Measurements from ENCODE around the gene KIDINS220. TPM values are rescaled to one million over a fixed set of nuclear protein-coding genes. Genes with fewer than 3 reads are reported as not detected.

KIDINS220 gene
- total RNA-seq, 1 donor from 2014 or later = 69.3 TPM

DNA sequence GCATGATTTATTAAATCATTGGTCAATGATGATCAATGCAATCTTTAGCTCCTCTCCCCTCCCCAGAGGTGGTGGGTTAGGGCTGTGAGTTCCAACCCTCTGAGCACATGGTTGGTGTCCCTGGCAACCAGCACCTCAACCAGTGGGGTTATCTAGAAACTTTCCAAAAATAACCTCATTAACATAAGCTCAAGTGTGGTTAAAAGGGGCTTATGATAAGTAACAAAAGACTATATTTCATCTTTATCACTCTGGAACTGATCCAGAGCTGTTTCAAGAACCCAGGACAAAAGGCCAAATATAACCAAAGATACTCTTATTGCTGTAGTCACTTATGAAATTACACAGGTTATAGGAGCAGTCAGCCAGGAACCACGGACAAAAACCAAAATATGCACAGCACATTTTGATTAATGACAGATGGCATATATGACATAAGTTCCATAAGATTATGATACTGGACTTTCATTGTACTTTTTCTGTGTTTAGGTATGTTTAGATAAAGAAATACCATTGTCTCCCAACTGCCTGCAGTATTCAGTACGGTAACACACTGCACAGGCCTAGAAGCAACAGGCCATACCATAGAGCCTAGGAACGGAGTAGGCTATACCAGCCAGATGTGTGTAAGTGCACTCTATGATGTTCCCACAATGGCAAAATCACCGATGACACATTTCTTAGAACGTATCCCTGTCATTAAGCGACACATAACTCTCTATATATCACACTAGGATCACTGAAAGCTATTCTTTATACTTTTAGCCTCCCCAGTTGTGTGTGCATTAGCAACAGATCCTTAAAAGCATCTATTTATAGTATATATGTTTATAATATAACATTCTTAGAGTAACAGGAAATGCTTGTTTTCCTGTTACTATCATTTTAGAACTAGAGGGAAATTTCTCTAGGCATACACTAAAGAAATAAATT is 31.9 kb downstream of the KIDINS220 start:
- H3K4me3 ChIP-seq = no peak overlapping the region
- TF ChIP-seq, protein P1, sequence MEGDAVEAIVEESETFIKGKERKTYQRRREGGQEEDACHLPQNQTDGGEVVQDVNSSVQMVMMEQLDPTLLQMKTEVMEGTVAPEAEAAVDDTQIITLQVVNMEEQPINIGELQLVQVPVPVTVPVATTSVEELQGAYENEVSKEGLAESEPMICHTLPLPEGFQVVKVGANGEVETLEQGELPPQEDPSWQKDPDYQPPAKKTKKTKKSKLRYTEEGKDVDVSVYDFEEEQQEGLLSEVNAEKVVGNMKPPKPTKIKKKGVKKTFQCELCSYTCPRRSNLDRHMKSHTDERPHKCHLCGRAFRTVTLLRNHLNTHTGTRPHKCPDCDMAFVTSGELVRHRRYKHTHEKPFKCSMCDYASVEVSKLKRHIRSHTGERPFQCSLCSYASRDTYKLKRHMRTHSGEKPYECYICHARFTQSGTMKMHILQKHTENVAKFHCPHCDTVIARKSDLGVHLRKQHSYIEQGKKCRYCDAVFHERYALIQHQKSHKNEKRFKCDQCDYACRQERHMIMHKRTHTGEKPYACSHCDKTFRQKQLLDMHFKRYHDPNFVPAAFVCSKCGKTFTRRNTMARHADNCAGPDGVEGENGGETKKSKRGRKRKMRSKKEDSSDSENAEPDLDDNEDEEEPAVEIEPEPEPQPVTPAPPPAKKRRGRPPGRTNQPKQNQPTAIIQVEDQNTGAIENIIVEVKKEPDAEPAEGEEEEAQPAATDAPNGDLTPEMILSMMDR (IDR thresholded peaks at IDR 0.05) = no peak
- no peaks in the 10 kb centered on the region for H3K27me3 ChIP-seq (ENCODE audit: low read depth)
- peaks cover 30% of the 10 kb centered on the region for H3K4me1 ChIP-seq
- DNase-seq (no peak), ATAC-seq (no peak)
- intact Hi-C loops (cut with DNase I) = no loop called here
- no peak overlapping the region for H3K27ac ChIP-seq
- no peaks in the 10 kb centered on the region for H3K9me3 ChIP-seq
- peaks cover 80% of the 10 kb centered on the region for H3K36me3 ChIP-seq

DNA sequence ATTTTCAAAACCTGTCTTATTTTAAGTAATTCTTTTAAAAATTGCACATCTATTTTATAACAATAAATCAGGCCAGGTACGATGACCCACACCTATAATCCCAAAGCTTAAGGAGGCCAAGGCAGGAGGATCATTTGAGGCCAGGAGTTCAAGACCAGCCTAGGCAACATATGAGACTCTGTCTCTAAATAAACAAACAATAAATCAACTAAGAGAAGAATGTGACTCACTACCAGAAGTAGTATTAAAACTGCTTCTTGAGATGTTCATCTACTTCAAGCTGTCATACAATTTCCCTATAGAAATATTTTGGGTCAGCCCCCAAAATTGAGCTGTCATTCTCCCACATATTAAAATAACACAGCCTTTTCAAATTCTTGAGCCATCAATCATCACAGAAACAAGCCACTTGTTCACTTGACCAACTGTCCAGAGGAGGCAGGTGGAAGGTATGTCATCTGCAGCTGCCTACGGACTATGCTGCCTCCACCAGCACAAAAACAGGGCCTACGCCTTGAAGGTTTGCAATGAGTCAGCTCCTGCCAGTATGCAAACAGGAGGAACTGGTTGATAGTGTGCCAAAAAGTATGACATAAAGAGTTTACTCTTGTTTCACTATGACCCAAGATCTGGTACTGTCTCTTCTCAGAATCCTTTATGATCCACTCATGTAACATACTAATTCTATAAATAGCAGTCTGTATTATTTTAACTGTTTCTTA is 33.6 kb downstream of the KIDINS220 start:
- ATAC-seq (peak; percentile 85 to 88), DNase-seq (no peak)
- Histone ChIP-seq H3K27me3 (ENCODE audit: low read depth) (no peaks in the 10 kb centered on the region), H3K27ac (peak overlapping the region; percentile 8), H3K4me3 (no peak overlapping the region), H3K9me3 (no peaks in the 10 kb centered on the region), H3K36me3 (peaks cover 81% of the 10 kb centered on the region), H3K4me1 (peaks cover 30% of the 10 kb centered on the region)
- intact Hi-C loops (cut with DNase I) = no loop called here
- TF ChIP-seq, protein P1 (IDR thresholded peaks at IDR 0.05) = no peak

DNA sequence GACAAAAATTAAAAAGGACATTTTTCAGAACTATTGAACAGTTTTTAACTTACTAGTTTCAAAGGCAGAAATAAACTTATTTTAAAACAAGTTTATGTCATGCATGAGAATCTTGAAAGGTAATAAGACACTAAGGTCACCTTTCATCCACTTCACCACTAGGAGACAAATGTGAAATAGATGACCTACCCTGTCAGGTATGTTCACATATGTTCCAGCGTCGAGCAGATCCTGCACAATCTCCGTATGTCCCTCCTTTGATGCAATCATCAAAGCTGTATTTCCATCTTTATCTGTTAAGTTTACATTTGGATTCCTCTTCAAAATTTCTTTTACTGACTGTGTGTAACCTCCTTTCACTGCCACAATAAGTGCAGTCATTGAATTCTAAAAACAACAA is 34.7 kb downstream of the KIDINS220 start:
- no peak for ATAC-seq
- peaks cover 82% of the 10 kb centered on the region for H3K36me3 ChIP-seq
- intact Hi-C loops (cut with DNase I) = no loop called here

DNA sequence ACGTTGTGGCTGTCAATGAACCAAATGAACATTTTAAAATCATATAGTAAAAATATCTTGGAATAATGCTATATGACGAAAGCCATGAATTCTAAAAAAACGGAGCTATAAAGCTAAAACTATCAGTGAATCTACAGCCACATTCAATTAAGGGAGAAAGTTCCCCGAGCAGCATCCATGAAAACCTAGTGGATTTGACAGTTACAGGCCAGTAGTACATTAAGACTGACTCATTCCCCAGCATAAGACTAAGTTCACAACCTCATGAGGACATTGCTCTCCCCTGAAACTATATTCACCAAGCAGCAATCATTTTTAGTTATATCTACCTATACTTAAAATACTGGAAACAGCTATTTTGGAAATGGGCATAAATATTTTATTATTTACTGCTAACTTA is 36.6 kb downstream of the KIDINS220 start:
- H3K9me3 ChIP-seq = no peaks in the 10 kb centered on the region
- no peak overlapping the region for H3K4me3 ChIP-seq
- H3K27ac ChIP-seq = no peak overlapping the region
- H3K36me3 ChIP-seq = peaks cover 83% of the 10 kb centered on the region
- H3K4me1 ChIP-seq = peaks cover 21% of the 10 kb centered on the region
- ATAC-seq (no peak), DNase-seq (no peak)
- intact Hi-C loops (cut with DNase I) = no loop called here
- no peaks in the 10 kb centered on the region for H3K27me3 ChIP-seq (ENCODE audit: low read depth)
- TF ChIP-seq, protein P1 (IDR thresholded peaks at IDR 0.05) = no peak

More for the DNA sequence above, 34.7 kb downstream of the KIDINS220 start:
- DNase-seq = no peak
- Histone ChIP-seq H3K9me3 (no peaks in the 10 kb centered on the region), H3K27me3 (ENCODE audit: low read depth) (no peaks in the 10 kb centered on the region), H3K4me3 (no peak overlapping the region), H3K4me1 (peaks cover 30% of the 10 kb centered on the region), H3K27ac (no peak overlapping the region)
- TF ChIP-seq, protein P1 (IDR thresholded peaks at IDR 0.05) = no peak

DNA sequence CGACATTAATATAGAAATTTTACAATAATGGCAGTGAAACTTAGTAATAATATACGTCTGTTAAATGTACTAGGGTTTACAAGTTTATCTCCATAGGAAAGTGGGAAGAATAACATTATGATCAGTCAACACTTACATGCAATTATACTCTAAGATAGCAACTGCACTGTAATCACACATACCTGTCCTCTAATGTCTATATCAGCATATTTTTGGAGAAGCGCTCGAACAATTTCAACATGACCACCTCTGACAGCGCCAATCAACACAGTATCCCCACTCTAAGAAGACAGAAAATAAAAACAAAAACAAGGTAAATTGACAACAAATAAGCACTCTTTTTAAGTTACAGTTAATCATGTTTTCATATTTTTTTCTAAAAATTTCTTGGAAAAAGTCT is 37.2 kb downstream of the KIDINS220 start:
- no peaks in the 10 kb centered on the region for H3K27me3 ChIP-seq (ENCODE audit: low read depth)
- ATAC-seq (no peak), DNase-seq (no peak)
- no peak overlapping the region for H3K27ac ChIP-seq
- H3K4me3 ChIP-seq = no peak overlapping the region
- intact Hi-C loops (cut with DNase I) = no loop called here
- peaks cover 83% of the 10 kb centered on the region for H3K36me3 ChIP-seq
- peaks cover 15% of the 10 kb centered on the region for H3K4me1 ChIP-seq
- H3K9me3 ChIP-seq = no peaks in the 10 kb centered on the region
- TF ChIP-seq, protein P1 (IDR thresholded peaks at IDR 0.05) = no peak

Data from lower lobe of right lung (tissue), 2 donors.